Lower leg skin (tissue), 3 donors: ENCODE data around the gene TCERG1L.

Source experiments
- POLR2A ChIP-seq, 2 donors: fragments of 450-650 bp; IDR thresholded peaks; one replicate each; pipeline ENCODE4 v1.6.1; 2016 to 2017; ENCODE audit warnings: antibody characterized with exemption in 2 of 2, mild to moderate bottlenecking in 1 of 2, moderate library complexity in 1 of 2
- TF ChIP-seq, protein P1 (sequence below), 3 donors: fragments of 450-650 bp; IDR thresholded peaks; one replicate each; pipeline ENCODE4 v1.5.1; 2016; ENCODE audit warnings: antibody characterized with exemption in 3 of 3, mild to moderate bottlenecking in 3 of 3, moderate library complexity in 2 of 3

DNA sequence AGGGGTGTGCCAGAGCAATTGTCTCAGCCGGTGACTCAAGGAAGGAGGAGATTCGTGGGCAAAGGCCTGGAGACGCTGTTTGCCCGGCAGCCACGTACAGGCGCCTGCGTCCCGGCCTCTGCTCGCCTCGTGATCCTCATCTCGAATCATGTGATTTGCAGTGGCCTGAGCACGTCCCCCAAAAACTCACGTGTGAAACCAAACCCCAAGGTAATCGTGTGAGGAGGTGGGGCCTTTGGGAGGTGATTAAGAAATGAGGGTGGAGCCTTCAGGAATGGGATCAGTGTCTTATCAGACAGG is 226.8 kb downstream of the TCERG1L start:
- TF ChIP-seq, protein P1, sequence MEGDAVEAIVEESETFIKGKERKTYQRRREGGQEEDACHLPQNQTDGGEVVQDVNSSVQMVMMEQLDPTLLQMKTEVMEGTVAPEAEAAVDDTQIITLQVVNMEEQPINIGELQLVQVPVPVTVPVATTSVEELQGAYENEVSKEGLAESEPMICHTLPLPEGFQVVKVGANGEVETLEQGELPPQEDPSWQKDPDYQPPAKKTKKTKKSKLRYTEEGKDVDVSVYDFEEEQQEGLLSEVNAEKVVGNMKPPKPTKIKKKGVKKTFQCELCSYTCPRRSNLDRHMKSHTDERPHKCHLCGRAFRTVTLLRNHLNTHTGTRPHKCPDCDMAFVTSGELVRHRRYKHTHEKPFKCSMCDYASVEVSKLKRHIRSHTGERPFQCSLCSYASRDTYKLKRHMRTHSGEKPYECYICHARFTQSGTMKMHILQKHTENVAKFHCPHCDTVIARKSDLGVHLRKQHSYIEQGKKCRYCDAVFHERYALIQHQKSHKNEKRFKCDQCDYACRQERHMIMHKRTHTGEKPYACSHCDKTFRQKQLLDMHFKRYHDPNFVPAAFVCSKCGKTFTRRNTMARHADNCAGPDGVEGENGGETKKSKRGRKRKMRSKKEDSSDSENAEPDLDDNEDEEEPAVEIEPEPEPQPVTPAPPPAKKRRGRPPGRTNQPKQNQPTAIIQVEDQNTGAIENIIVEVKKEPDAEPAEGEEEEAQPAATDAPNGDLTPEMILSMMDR (IDR thresholded peaks at IDR 0.05): no peak
- no peak for TF ChIP-seq POLR2A (IDR thresholded peaks at IDR 0.05)
